Chondrocyte (in vitro differentiated cells): ENCODE measurements around the gene ALOXE3. TPM values are rescaled to one million over a fixed set of nuclear protein-coding genes. Genes with fewer than 3 reads are reported as not detected.

Source experiments
- DNase-seq: peaks from one replicate; pipeline ENCODE4 v3.0.0; 2021; ENCODE audit warnings: mixed read lengths, low spot score
- H3K27ac Mint-ChIP-seq: one replicate; pipeline ENCODE4 v1.8.0; 2021; ENCODE audit warnings: mild to moderate bottlenecking, moderate library complexity, mixed read lengths; ENCODE audit not compliant: unreplicated experiment
- H3K27me3 Mint-ChIP-seq: 2 replicates; pipeline ENCODE4 v1.8.0; 2021; ENCODE audit warnings: low read depth, mixed read lengths
- H3K36me3 Mint-ChIP-seq: 2 replicates; pipeline ENCODE4 v1.8.0; 2021; ENCODE audit warnings: low read depth, mixed read lengths
- H3K4me1 Mint-ChIP-seq: 2 replicates; pipeline ENCODE4 v1.8.0; 2021; ENCODE audit warnings: low read depth, mild to moderate bottlenecking, mixed read lengths
- H3K4me3 Mint-ChIP-seq: one replicate; pipeline ENCODE4 v1.8.0; 2021; ENCODE audit warnings: mild to moderate bottlenecking, moderate library complexity, mixed read lengths; ENCODE audit not compliant: unreplicated experiment
- H3K9me3 Mint-ChIP-seq: 2 replicates; pipeline ENCODE4 v1.8.0; 2021; ENCODE audit warnings: low read depth, mixed read lengths
- total RNA-seq: library from RNA; stranded (reverse); gene quantifications from 3 replicates; pipeline ENCODE4 v1.2.1, GENCODE V29; 2021
- TF ChIP-seq, protein P1 (sequence below): fragments of 200-600 bp; sonication (generic); IDR thresholded peaks from 2 replicates; pipeline ENCODE4 v1.5.0; 2021; ENCODE audit warnings: antibody characterized with exemption, mild to moderate bottlenecking, moderate library complexity

ALOXE3 gene
- total RNA-seq, 1 donor from 2014 or later: 0.12 TPM

DNA sequence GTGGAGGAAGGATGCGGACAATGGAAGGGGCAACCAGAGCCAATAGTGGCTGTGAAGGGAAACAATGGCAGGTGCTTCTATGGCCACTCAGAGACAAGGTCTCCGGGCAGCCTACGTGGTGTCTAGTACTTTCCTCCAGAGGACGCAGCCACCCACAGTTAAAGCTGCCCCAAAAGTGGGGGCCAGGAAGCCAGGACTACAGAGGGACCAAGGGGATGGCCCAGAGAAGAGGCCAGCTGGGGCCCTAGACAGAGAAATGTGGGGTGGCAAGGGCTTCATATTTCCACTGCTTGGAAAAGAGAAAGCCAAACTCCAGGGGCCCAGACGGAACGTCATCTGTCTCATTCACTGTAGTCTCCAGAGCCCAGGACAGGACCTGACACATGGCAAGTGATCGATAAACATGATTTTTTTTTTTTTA is 34.7 kb upstream of the ALOXE3 start:
- H3K27ac Mint-ChIP-seq: no peak overlapping the region
- no peaks in the 10 kb centered on the region for H3K27me3 Mint-ChIP-seq
- peaks cover 13% of the 10 kb centered on the region for H3K36me3 Mint-ChIP-seq
- TF ChIP-seq, protein P1, sequence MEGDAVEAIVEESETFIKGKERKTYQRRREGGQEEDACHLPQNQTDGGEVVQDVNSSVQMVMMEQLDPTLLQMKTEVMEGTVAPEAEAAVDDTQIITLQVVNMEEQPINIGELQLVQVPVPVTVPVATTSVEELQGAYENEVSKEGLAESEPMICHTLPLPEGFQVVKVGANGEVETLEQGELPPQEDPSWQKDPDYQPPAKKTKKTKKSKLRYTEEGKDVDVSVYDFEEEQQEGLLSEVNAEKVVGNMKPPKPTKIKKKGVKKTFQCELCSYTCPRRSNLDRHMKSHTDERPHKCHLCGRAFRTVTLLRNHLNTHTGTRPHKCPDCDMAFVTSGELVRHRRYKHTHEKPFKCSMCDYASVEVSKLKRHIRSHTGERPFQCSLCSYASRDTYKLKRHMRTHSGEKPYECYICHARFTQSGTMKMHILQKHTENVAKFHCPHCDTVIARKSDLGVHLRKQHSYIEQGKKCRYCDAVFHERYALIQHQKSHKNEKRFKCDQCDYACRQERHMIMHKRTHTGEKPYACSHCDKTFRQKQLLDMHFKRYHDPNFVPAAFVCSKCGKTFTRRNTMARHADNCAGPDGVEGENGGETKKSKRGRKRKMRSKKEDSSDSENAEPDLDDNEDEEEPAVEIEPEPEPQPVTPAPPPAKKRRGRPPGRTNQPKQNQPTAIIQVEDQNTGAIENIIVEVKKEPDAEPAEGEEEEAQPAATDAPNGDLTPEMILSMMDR: no peak
- no peaks in the 10 kb centered on the region for H3K9me3 Mint-ChIP-seq
- H3K4me3 Mint-ChIP-seq: no peak overlapping the region
- peaks cover 35% of the 10 kb centered on the region for H3K4me1 Mint-ChIP-seq
- no peak for DNase-seq

GRCh38 chr17:8152112-8152775 is 33.9 kb upstream of the ALOXE3 start, which contains the start of gene PER1:
PER1 (minus strand) TSS chr17:8152404; CDS start chr17:8150706, 1,698 bp downstream.
- Mint-ChIP-seq H3K9me3 (no peaks in the 10 kb centered on the region), H3K27me3 (no peaks in the 10 kb centered on the region), H3K4me3 (no peak within 1 kb of the TSS), H3K27ac (no peak within 1 kb of the TSS), H3K36me3 (peaks cover 17% of the 10 kb centered on the region), H3K4me1 (peaks cover 35% of the 10 kb centered on the region)
- peak; percentile 99 for DNase-seq
- TF ChIP-seq, protein P1: no peak

DNA sequence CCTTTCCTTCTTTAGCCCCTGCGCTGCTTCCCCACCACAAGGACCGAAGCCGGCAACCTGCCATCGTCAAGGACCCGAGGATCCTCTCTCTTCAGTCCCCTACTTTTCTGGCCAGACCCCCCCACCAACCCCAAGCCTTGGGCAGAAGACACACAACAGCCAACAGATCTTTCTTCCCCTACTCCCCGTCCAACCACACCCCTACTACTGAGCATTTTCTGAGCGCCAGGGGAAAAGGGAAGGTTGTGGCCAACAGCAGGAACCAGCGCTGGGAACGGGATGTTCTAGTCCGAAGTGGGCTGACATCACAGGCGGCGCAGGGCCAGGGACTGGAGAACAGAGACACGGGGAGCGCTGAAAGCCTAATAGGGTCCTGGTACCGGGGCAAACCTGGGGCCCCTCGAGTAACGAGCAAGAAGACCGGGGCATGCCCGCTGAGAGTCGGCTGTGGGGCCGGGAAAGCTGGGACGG is 33.4 kb upstream of the ALOXE3 start:
- Mint-ChIP-seq H3K4me1 (peaks cover 35% of the 10 kb centered on the region), H3K27me3 (no peaks in the 10 kb centered on the region), H3K36me3 (peaks cover 21% of the 10 kb centered on the region), H3K4me3 (no peak overlapping the region), H3K27ac (no peak overlapping the region), H3K9me3 (no peaks in the 10 kb centered on the region)
- DNase-seq: peak; percentile 94
- TF ChIP-seq, protein P1: no peak

DNA sequence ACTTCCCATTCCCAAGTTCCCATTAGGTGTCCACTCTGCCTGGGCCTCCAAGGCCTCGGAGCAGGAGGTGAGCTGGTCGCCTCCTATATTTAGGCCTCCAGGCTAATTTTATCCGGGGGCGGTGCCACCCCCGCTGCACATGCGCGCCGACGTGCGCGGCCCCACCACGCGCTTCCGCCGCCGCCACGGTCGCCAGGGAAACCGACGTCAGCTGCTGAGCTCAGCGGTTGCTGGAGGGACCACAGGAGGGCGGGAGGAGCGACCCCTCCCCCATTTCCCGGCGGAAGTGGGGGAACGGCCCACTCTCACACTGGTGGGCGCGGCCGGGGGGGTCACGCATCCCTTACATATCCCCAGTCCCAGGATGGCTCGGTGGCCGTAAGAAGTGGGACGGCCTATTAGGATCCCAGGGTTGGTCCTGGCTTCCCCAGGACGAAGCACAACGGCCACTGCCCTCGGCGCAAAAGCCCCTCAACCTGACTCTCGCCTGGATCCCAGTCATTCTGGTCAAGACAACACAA is 32.9 kb upstream of the ALOXE3 start:
- Mint-ChIP-seq H3K27ac (no peak overlapping the region), H3K4me3 (no peak overlapping the region), H3K27me3 (no peaks in the 10 kb centered on the region), H3K36me3 (peaks cover 26% of the 10 kb centered on the region), H3K4me1 (peaks cover 35% of the 10 kb centered on the region), H3K9me3 (no peaks in the 10 kb centered on the region)
- TF ChIP-seq, protein P1: peak; percentile 18
- peak; percentile 96 for DNase-seq

- Mint-ChIP-seq H3K36me3 (peaks cover 31% of the 10 kb centered on the region), H3K9me3 (no peaks in the 10 kb centered on the region), H3K27ac (peak overlapping the region; percentile 22), H3K27me3 (no peaks in the 10 kb centered on the region), H3K4me3 (peak overlapping the region; percentile 2), H3K4me1 (peaks cover 35% of the 10 kb centered on the region)
- DNase-seq: no peak
- TF ChIP-seq, protein P1: no peak
These were observed 32.1 kb upstream of the ALOXE3 start for GRCh38 chr17:8150194-8151119.
